ENCODE measurements around the gene CFAP99. TPM values are rescaled to one million over a fixed set of nuclear protein-coding genes. Genes with fewer than 3 reads are reported as not detected.
A peak's percentile ranks its signal among the peaks of the same experiment; 100 is the strongest.
"Not testable (repeated sequence)": the region's sequence is repeated elsewhere in the genome, so short reads cannot be mapped to it uniquely, and the experiment has no call there.

CFAP99 gene
- total RNA-seq, 1 donor from 2014 or later = not detected

- Mint-ChIP-seq H3K4me3 (peak overlapping the region; percentile 77), H3K27me3 (peaks cover 17% of the 10 kb centered on the region), H3K9me3 (no peaks in the 10 kb centered on the region), H3K27ac (no peak overlapping the region), H3K36me3 (ENCODE audit: low read depth) (no peaks in the 10 kb centered on the region), H3K4me1 (peaks cover 8% of the 10 kb centered on the region)
- no peak for DNase-seq
- intact Hi-C loops (cut with micrococcal nuclease) = no loop called here
Measured at GRCh38 chr4:2461246-2461960, 42.6 kb downstream of the CFAP99 start.

- peak; percentile 91 for DNase-seq
- Mint-ChIP-seq H3K27ac (peak overlapping the region; percentile 76), H3K4me1 (peaks cover 9% of the 10 kb centered on the region), H3K27me3 (peaks cover 17% of the 10 kb centered on the region), H3K9me3 (no peaks in the 10 kb centered on the region), H3K36me3 (ENCODE audit: low read depth) (no peaks in the 10 kb centered on the region), H3K4me3 (peak overlapping the region; percentile 77)
- intact Hi-C loops (cut with micrococcal nuclease) = no loop called here
Measured at GRCh38 chr4:2462218-2462991, 43.6 kb downstream of the CFAP99 start.

GRCh38 chr4:2462992-2463762 is 44.4 kb downstream of the CFAP99 start:
- H3K27ac Mint-ChIP-seq = no peak overlapping the region

GRCh38 chr4:2465032-2465431 is 46.3 kb downstream of the CFAP99 start:
- no peak overlapping the region for H3K4me3 Mint-ChIP-seq
- peaks cover 19% of the 10 kb centered on the region for H3K27me3 Mint-ChIP-seq
- peaks cover 16% of the 10 kb centered on the region for H3K4me1 Mint-ChIP-seq
- H3K9me3 Mint-ChIP-seq = no peaks in the 10 kb centered on the region
- intact Hi-C loops (cut with micrococcal nuclease) = loop anchor here (5.0 kb wide), 2 partner anchors 183 to 743 kb away; partner anchors contain the start of genes TACC3 and TMEM129
- no peak for DNase-seq
- H3K36me3 Mint-ChIP-seq (ENCODE audit: low read depth) = peaks cover 9% of the 10 kb centered on the region
- no peak overlapping the region for H3K27ac Mint-ChIP-seq

More at GRCh38 chr4:2462992-2463762, 44.4 kb downstream of the CFAP99 start:
- intact Hi-C loops (cut with micrococcal nuclease) = loop anchor here (1.0 kb wide), 1 partner anchor 243 kb away; no protein-coding TSS in a partner anchor
- Mint-ChIP-seq H3K4me1 (peaks cover 14% of the 10 kb centered on the region), H3K36me3 (ENCODE audit: low read depth) (peaks cover 2% of the 10 kb centered on the region), H3K27me3 (peaks cover 17% of the 10 kb centered on the region), H3K9me3 (no peaks in the 10 kb centered on the region), H3K4me3 (peak overlapping the region; percentile 77)
- no peak for DNase-seq

DNA sequence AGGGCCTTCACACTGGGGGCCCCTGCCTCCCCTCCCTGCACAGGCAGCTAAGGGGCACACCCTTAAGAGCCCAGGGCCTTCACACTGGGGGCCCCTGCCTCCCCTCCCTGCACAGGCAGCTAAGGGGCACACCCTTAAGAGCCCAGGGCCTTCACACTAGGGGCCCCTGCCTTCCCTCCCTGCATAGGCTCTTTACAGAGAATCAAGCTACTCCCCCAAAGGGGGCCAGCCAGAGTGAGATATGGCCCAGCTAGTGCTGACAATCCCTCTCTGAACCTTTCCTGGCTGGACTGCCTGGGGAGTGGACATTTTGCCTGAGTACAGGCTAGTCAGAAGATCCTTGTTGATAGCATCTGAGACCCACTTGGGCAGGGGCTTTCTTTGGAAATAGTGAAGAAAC is 46.8 kb downstream of the CFAP99 start:
- H3K4me3 Mint-ChIP-seq, H3K9me3 Mint-ChIP-seq, H3K27ac Mint-ChIP-seq, DNase-seq: not testable (repeated sequence)
- intact Hi-C loops (cut with micrococcal nuclease) = loop anchor here (5.0 kb wide), 2 partner anchors 183 to 743 kb away; partner anchors contain the start of genes TACC3 and TMEM129
- H3K4me1 Mint-ChIP-seq = peaks cover 19% of the 10 kb centered on the region
- peaks cover 13% of the 10 kb centered on the region for H3K36me3 Mint-ChIP-seq (ENCODE audit: low read depth)
- peaks cover 19% of the 10 kb centered on the region for H3K27me3 Mint-ChIP-seq

DNA sequence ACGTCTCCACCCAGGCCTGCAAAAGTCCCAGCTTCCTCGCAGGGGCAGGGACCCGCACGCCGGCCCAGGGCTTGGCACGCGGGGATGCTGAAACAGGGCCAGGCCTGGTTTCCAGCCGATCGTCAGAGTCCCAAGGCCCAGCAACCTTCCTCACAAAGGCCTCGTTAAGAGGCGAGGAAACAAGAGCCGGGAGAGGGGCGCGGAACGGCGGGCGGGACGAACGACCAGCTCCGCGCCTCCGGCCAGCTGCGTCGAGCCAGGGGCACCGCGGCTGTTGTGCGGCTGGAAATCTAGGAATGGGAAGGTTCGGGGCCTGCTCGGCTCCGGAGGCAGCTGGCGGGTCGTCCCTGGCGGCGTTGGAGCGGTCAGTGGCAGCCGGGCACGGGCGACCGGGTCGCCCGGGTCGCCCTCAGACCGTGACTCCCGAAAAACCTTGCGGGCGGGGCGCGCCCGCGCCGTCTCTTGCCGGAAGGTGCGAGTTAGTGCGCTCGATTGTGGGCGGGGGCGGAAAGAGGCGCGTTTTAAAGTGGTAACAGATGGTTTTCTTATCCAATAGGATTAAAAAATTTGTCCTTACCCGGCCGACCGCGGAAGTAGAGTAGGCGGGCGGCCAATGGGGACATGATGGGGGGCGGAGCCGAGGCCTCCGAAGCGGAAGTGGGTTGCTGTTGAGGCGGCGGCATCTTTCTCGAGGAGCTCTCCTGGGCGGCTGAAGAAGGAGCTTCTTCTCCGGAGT is 49.9 kb downstream of the CFAP99 start, which contains the start of gene RNF4:
Gene RNF4, plus strand, starts transcription at position 651 of the 736 bp plus-strand sequence. CDS start 21,388 bp downstream, outside the sequence.
- Mint-ChIP-seq H3K27ac (peak within 1 kb of the TSS; percentile 99), H3K4me1 (peaks cover 30% of the 10 kb centered on the region), H3K27me3 (peaks cover 4% of the 10 kb centered on the region), H3K9me3 (no peaks in the 10 kb centered on the region), H3K36me3 (ENCODE audit: low read depth) (peaks cover 37% of the 10 kb centered on the region), H3K4me3 (peak within 1 kb of the TSS; percentile 90)
- DNase-seq = peak; percentile 98
- intact Hi-C loops (cut with micrococcal nuclease) = loop anchor here (1.0 to 5.0 kb wide), 8 partner anchors 17 to 746 kb away; partner anchors contain the start of genes CFAP99, FAM193A, GRK4 and HAUS3

DNA sequence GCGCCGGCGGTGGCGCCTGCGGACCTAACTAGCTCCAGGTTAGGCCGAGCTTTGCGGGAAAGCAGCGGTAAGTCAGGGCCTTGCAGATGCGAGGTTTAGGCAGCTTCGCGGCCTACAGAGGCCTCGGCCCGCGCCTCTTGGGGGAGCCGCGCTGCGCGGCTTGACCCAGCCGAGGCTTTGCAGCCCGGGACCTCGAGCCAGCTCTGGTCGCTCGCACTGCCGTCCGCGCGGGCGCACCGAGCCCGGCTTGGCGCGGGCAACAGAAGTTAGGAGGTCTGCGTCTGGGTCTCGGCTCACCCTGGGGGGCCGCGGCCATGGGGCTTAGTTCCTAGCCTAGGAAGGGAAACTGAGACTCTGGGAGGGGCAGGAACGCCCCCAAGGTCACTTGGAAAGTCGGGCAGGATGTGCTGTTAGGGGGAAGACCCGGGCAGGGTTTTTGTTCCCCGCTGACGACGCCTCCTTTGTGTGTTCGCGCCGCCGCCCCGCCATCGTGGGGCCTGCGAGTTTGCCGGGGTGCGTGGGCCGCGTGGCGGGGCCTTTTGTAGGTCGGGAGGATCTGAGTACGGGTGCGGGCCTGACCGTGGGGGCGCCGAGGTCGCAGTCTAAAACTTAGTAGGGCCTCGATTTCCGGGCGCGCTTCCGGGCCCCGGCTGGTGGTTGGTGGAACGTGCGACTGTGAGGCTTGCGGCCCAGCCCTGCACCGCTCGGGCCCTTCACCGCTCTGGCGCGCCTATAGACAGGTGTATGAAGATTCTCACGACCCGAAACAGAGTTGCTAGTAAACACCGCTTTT is 50.6 kb downstream of the CFAP99 start:
- peak overlapping the region; percentile 90 for H3K4me3 Mint-ChIP-seq
- peaks cover 3% of the 10 kb centered on the region for H3K27me3 Mint-ChIP-seq
- H3K27ac Mint-ChIP-seq = peak overlapping the region; percentile 99

GRCh38 chr4:2470791-2471190 is 52.0 kb downstream of the CFAP99 start:
- peak overlapping the region; percentile 90 for H3K4me3 Mint-ChIP-seq

More for the DNA sequence above, 50.6 kb downstream of the CFAP99 start:
- intact Hi-C loops (cut with micrococcal nuclease) = loop anchor here (1.0 to 5.0 kb wide), 8 partner anchors 16 to 747 kb away; partner anchors contain the start of genes CFAP99, FAM193A, GRK4 and HAUS3
- no peaks in the 10 kb centered on the region for H3K9me3 Mint-ChIP-seq
- peaks cover 42% of the 10 kb centered on the region for H3K36me3 Mint-ChIP-seq (ENCODE audit: low read depth)
- DNase-seq = peak; percentile 93
- H3K4me1 Mint-ChIP-seq = peaks cover 30% of the 10 kb centered on the region

DNA sequence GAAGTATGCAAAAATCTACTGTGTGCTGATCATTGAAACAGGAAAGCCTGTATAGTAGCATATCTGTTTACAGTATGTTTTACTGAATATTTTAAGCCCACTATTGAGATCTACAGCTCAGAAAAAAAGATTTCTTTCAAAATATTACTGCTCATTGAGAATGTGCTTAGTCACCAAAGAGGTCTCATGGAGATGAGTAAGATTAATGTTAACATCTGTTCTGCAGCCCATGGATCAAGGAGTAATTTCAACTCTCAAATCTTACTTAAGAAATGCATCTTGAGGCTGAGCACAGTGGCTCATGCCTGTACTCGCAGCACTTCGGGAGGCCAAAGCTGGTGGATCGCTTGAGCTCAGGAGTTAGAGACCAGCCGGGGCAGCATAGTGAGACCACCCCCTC is 53.4 kb downstream of the CFAP99 start:
- intact Hi-C loops (cut with micrococcal nuclease) = no loop called here
- Mint-ChIP-seq H3K36me3 (ENCODE audit: low read depth) (peaks cover 59% of the 10 kb centered on the region), H3K27ac (no peak overlapping the region), H3K9me3 (no peaks in the 10 kb centered on the region), H3K27me3 (peaks cover 2% of the 10 kb centered on the region), H3K4me3 (no peak overlapping the region), H3K4me1 (peaks cover 42% of the 10 kb centered on the region)
- DNase-seq = no peak

More at GRCh38 chr4:2470791-2471190, 52.0 kb downstream of the CFAP99 start:
- Mint-ChIP-seq H3K36me3 (ENCODE audit: low read depth) (peaks cover 50% of the 10 kb centered on the region), H3K27ac (peak overlapping the region; percentile 99), H3K9me3 (no peaks in the 10 kb centered on the region), H3K4me1 (peaks cover 34% of the 10 kb centered on the region), H3K27me3 (peaks cover 2% of the 10 kb centered on the region)
- intact Hi-C loops (cut with micrococcal nuclease) = no loop called here
- DNase-seq = no peak

DNA sequence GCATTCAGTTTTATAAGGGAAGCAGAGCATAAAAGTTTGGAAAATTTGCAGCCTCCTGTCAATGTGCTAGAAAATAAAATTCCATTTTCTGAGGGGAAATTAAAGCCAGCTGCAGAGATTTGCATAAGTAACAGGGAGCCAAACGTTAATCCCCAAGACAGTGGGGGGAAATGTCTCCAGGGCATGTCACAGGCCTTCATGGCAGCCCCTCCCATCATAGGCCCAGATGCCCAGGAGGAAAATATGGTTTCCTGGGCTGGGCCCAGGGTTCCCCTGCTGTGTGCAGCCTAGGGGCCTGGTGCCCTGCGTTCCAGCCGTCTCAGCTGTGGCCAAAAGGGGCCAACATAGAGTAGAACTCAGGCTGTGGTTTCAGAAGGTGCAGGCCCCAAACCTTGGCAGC is 59.5 kb downstream of the CFAP99 start:
- no peak overlapping the region for H3K4me3 Mint-ChIP-seq
- no peaks in the 10 kb centered on the region for H3K27me3 Mint-ChIP-seq
- no peaks in the 10 kb centered on the region for H3K9me3 Mint-ChIP-seq
- H3K4me1 Mint-ChIP-seq = peaks cover 65% of the 10 kb centered on the region
- peak overlapping the region; percentile 22 for H3K27ac Mint-ChIP-seq
- intact Hi-C loops (cut with micrococcal nuclease) = no loop called here
- DNase-seq = no peak
- peaks cover 45% of the 10 kb centered on the region for H3K36me3 Mint-ChIP-seq (ENCODE audit: low read depth)

- no peak overlapping the region for H3K27ac Mint-ChIP-seq
Measured at GRCh38 chr4:2480649-2481048, 61.9 kb downstream of the CFAP99 start.

DNA sequence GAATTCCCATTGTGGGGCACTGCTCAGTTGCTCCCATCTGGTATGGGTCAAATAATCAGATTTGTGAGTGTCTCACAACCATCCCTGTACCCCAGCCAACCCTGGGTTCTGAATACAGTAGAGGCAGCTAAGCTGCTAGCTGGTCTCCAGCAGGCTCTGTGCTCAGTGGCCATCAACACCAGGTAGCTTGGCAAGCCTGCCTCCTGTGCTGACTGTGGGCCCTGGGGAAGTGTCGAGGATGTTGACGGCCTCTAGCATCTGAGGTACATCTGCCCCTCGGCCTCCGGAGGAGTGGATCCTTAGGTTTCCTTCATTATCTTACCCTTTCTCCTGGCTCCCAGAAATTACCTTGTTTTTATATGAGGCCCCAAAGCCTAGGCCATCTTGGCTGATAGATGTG is 63.4 kb downstream of the CFAP99 start:
- Mint-ChIP-seq H3K4me1 (peaks cover 85% of the 10 kb centered on the region), H3K27ac (peak overlapping the region; percentile 80), H3K27me3 (no peaks in the 10 kb centered on the region), H3K4me3 (no peak overlapping the region), H3K9me3 (no peaks in the 10 kb centered on the region), H3K36me3 (ENCODE audit: low read depth) (peaks cover 22% of the 10 kb centered on the region)
- intact Hi-C loops (cut with micrococcal nuclease) = no loop called here
- no peak for DNase-seq

More at GRCh38 chr4:2480649-2481048, 61.9 kb downstream of the CFAP99 start:
- no peaks in the 10 kb centered on the region for H3K9me3 Mint-ChIP-seq
- intact Hi-C loops (cut with micrococcal nuclease) = no loop called here
- peaks cover 32% of the 10 kb centered on the region for H3K36me3 Mint-ChIP-seq (ENCODE audit: low read depth)
- H3K4me1 Mint-ChIP-seq = peaks cover 82% of the 10 kb centered on the region
- no peak for DNase-seq
- H3K4me3 Mint-ChIP-seq = no peak overlapping the region
- H3K27me3 Mint-ChIP-seq = no peaks in the 10 kb centered on the region

All from activated CD4-positive, alpha-beta T cell treated with anti-CD3 and anti-CD28 coated beads, Interleukin-2, amount 10 ng/mL, durations not matched to agents 24 days and 14 days (primary cell).